Progenitor cell of endocrine pancreas (in vitro differentiated cells): ENCODE data around the gene ALDH5A1. TPM values are rescaled to one million over a fixed set of nuclear protein-coding genes. Genes with fewer than 3 reads are reported as not detected.

Source experiments
- DNase-seq: peaks from one replicate; pipeline ENCODE4 v3.0.0; 2021; ENCODE audit warnings: low spot score; ENCODE audit not compliant: unreplicated experiment
- H3K27ac Mint-ChIP-seq: 2 replicates; pipeline ENCODE4 v1.8.0; 2021; ENCODE audit warnings: mild to moderate bottlenecking, moderate library complexity, mixed read lengths
- H3K27me3 Mint-ChIP-seq: 2 replicates; pipeline ENCODE4 v1.8.0; 2021; ENCODE audit warnings: mixed read lengths
- H3K36me3 Mint-ChIP-seq: 2 replicates; pipeline ENCODE4 v1.8.0; 2022; ENCODE audit warnings: mixed read lengths; ENCODE audit not compliant: insufficient read depth
- H3K4me1 Mint-ChIP-seq: 2 replicates; pipeline ENCODE4 v1.8.0; 2021; ENCODE audit warnings: low read depth, mixed read lengths
- H3K4me3 Mint-ChIP-seq: 2 replicates; pipeline ENCODE4 v1.8.0; 2021; ENCODE audit warnings: low read depth, mild to moderate bottlenecking, moderate library complexity, mixed read lengths
- H3K9me3 Mint-ChIP-seq: 2 replicates; pipeline ENCODE4 v1.8.0; 2021; ENCODE audit warnings: low read depth, mixed read lengths
- total RNA-seq: library from RNA; stranded (reverse); gene quantifications from 2 replicates; pipeline ENCODE4 v1.2.1, GENCODE V29; 2021
- TF ChIP-seq, protein P1 (sequence below): fragments of 200-600 bp; sonication (generic); IDR thresholded peaks from one replicate; pipeline ENCODE4 v1.5.0; 2021; ENCODE audit warnings: antibody characterized with exemption, mild to moderate bottlenecking; ENCODE audit not compliant: unreplicated experiment

The ALDH5A1 gene
- total RNA-seq, 1 donor from 2014 or later, result 14.5 TPM

DNA sequence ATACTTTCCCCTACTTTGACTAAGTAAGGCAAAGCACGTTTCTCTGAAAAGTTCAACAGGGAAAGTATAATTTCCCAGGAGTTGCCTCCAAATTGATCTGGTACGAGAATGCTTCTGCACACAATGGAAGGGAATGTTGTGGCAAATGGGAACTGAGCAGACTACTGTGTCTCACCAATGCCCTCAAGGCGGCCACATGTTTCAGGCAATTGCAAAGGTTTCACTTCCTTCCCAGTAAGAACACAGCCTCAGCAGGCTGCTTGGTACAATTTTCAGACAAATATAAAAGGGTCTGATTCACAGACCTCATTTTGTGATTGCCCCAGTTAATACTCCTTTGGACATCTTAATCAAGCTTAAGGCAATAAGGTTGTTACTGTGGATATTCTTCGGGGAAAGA, 80.0 kb downstream of the ALDH5A1 start:
- TF ChIP-seq, protein P1, sequence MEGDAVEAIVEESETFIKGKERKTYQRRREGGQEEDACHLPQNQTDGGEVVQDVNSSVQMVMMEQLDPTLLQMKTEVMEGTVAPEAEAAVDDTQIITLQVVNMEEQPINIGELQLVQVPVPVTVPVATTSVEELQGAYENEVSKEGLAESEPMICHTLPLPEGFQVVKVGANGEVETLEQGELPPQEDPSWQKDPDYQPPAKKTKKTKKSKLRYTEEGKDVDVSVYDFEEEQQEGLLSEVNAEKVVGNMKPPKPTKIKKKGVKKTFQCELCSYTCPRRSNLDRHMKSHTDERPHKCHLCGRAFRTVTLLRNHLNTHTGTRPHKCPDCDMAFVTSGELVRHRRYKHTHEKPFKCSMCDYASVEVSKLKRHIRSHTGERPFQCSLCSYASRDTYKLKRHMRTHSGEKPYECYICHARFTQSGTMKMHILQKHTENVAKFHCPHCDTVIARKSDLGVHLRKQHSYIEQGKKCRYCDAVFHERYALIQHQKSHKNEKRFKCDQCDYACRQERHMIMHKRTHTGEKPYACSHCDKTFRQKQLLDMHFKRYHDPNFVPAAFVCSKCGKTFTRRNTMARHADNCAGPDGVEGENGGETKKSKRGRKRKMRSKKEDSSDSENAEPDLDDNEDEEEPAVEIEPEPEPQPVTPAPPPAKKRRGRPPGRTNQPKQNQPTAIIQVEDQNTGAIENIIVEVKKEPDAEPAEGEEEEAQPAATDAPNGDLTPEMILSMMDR, result no peak
- no peak for DNase-seq
- H3K36me3 Mint-ChIP-seq, result no peaks in the 10 kb centered on the region
- H3K27me3 Mint-ChIP-seq, result no peaks in the 10 kb centered on the region
- no peak overlapping the region for H3K4me3 Mint-ChIP-seq
- H3K9me3 Mint-ChIP-seq, result no peaks in the 10 kb centered on the region
- H3K4me1 Mint-ChIP-seq, result peaks cover 6% of the 10 kb centered on the region
- H3K27ac Mint-ChIP-seq, result no peak overlapping the region

DNA sequence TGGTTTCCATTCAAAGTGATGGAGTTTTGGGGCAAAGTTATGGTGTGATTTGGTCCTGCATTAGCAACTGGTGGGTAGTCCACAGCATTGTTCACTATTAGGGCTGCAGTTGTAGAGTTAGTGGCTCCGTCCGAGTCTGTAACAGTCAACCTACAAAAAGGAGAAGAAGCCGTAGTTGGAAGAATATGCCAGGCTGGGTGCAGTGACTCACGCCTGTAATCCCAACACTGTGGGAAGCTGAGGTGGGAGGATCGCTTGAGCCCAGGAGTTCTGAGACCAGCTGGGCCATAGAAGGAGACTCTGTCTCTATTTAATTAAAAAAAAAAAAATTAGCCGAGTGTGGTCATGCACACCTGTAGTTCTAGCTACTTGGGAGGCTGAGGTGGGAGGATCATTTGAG, 81.7 kb downstream of the ALDH5A1 start:
- Mint-ChIP-seq H3K9me3 (no peaks in the 10 kb centered on the region), H3K4me3 (no peak overlapping the region), H3K27me3 (no peaks in the 10 kb centered on the region), H3K4me1 (peaks cover 6% of the 10 kb centered on the region), H3K36me3 (no peaks in the 10 kb centered on the region), H3K27ac (no peak overlapping the region)
- TF ChIP-seq, protein P1, result no peak
- no peak for DNase-seq

DNA sequence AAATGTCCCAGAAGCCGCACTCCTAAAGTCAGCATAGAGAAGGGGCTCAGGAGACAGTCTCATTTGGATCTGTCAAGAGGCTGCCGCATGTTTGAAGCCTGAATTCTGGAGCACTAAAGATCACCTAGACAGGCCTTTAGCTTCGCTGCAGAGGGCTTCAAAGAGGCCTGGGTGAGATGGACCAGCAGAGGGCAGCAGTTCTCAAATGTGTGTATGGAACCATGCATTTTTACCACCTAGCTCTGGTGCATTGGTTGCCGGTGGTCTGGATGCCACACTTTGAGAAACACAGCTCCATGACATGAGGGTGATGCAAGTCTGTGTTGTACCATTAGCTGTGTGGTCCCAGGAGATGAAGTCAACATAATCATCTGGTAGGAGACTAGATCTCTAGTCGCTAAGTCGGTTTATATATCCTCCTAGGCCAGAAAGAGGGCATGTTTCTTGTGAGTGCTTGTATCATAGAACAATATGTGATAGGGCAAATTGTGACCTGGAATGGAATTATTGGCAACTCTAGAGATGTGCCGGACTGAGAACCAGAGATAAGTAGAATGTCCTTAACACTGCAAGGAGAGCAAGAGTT, 86.4 kb downstream of the ALDH5A1 start:
- H3K4me3 Mint-ChIP-seq, result no peak overlapping the region
- peaks cover 31% of the 10 kb centered on the region for H3K4me1 Mint-ChIP-seq
- peak; percentile 63 for DNase-seq
- no peaks in the 10 kb centered on the region for H3K36me3 Mint-ChIP-seq
- TF ChIP-seq, protein P1, result peak; percentile 88
- H3K27ac Mint-ChIP-seq, result no peak overlapping the region
- no peaks in the 10 kb centered on the region for H3K9me3 Mint-ChIP-seq
- no peaks in the 10 kb centered on the region for H3K27me3 Mint-ChIP-seq

DNA sequence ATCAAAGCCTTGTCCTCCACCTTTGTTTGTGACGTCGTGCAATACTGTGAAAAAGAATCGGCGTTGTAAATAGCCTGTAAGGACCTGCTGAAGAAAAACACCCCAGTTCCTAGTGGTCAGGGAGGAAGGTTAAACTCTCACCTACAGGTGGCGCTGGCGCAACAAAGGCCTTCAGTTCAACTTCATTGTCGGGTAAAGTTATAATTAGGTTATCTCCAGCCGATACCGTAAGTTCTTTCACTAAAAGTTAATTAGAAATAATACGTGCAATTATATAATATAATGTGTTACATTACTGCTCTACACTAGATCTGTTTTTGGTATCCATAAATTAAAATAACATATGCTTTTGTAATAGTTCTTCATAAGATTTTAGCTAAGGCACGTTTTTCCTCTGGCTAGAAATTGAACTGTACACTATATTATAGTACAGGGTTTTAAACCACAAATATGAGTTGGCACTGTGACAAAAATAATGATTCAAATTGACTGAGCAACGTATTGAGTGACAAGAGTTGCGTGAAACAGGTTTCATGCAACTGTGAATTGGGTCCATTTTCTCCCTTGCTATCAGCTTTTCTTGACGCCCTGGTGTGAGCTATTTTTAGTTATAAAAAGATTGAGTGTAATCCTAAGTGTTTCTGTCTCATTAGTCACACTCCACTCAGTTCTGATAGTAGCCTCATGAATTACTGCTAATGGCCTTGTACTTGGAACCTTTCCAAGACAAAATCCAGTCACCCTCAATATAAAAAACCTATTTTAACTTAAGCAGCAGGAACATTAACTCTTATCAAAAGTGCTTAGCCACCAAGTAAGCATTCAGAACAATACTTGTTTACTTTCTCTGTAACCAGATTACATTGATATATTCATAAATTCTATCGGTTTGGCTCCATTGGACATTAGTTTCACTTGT, 89.0 kb downstream of the ALDH5A1 start:
- peak overlapping the region; percentile 38 for H3K27ac Mint-ChIP-seq
- TF ChIP-seq, protein P1, result peak; percentile 87
- peak; percentile 52 for DNase-seq
- H3K9me3 Mint-ChIP-seq, result no peaks in the 10 kb centered on the region
- H3K4me3 Mint-ChIP-seq, result no peak overlapping the region
- H3K36me3 Mint-ChIP-seq, result no peaks in the 10 kb centered on the region
- no peaks in the 10 kb centered on the region for H3K27me3 Mint-ChIP-seq
- H3K4me1 Mint-ChIP-seq, result peaks cover 32% of the 10 kb centered on the region

DNA sequence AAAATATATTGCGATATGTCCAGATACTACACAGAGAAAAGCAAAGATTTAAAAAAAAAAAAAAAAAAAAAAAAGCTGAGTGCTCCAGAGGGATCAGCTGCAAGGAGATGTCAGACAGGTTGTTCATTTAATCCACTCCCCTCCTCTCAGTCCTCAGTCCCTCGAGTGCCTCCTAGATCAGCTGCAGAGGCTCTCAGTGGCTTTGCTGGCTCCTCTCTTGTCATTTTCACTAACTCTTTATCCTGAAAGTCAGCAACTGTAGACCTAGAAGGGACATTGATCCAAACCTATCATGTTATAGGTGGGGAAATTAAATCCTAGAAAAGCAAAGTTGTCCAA, 89.6 kb downstream of the ALDH5A1 start:
- no peaks in the 10 kb centered on the region for H3K36me3 Mint-ChIP-seq
- TF ChIP-seq, protein P1, result no peak
- H3K9me3 Mint-ChIP-seq, result no peaks in the 10 kb centered on the region
- H3K27ac Mint-ChIP-seq, result no peak overlapping the region
- H3K27me3 Mint-ChIP-seq, result no peaks in the 10 kb centered on the region
- no peak overlapping the region for H3K4me3 Mint-ChIP-seq
- peaks cover 29% of the 10 kb centered on the region for H3K4me1 Mint-ChIP-seq
- DNase-seq, result no peak

Other genes with a start within 250 kb of the ALDH5A1 start
- 22.2 and 28.2 TPM in 2 replicates for gene DCDC2, start 136.9 kb upstream of the ALDH5A1 start, total RNA-seq
- gene MRS2, start 92.0 kb upstream of the ALDH5A1 start, total RNA-seq, result 49.4 and 57.6 TPM in 2 replicates
- gene GPLD1, start 5.4 kb upstream of the ALDH5A1 start, total RNA-seq, result 6.6 and 7.4 TPM in 2 replicates
- 1.2 and 1.4 TPM in 2 replicates for gene KIAA0319, start 151.2 kb downstream of the ALDH5A1 start, total RNA-seq
- gene TDP2, start 171.9 kb downstream of the ALDH5A1 start, total RNA-seq, result 65.6 and 69.8 TPM in 2 replicates
- 42.3 and 45.9 TPM in 2 replicates for gene ACOT13, start 172.1 kb downstream of the ALDH5A1 start, total RNA-seq
- 88.6 and 90.0 TPM in 2 replicates for gene C6orf62, start 224.2 kb downstream of the ALDH5A1 start, total RNA-seq